ENCODE data around the gene KPNA3. TPM values are rescaled to one million over a fixed set of nuclear protein-coding genes. Genes with fewer than 3 reads are reported as not detected.

KPNA3 gene
- total RNA-seq, 4 donors from 2014 or later, result 47.9 to 66.4 (median 55.4) TPM

- DNase-seq (ENCODE audit: extremely low spot score), result no peak
- Histone ChIP-seq H3K27me3 (no peaks in the 10 kb centered on the region), H3K9me3 (no peaks in the 10 kb centered on the region), H3K4me1 (peaks cover 0 to 5% (median 1%) of the 10 kb centered on the region in 4 donors), H3K36me3 (peaks cover 11 to 21% (median 16%) of the 10 kb centered on the region in 4 donors), H3K4me3 (no peak overlapping the region), H3K27ac (replicated peaks in 1 of 4) (no peak overlapping the region)
- 92% methylated on average over 5 of the region's 5 CpGs for WGBS
- TF ChIP-seq POLR2AphosphoS5 (IDR thresholded peaks at IDR 0.05), result no peak
- no peak for TF ChIP-seq CTCF (IDR thresholded peaks at IDR 0.05)
- no peak for TF ChIP-seq EP300 (IDR thresholded peaks at IDR 0.05)
- TF ChIP-seq POLR2A (IDR thresholded peaks at IDR 0.05; ENCODE audit: low read depth), result no peak
- intact Hi-C loops (cut with DNase I), result no loop called here
Observed at GRCh38 chr13:49746111-49746510, 46.4 kb downstream of the KPNA3 start.

GRCh38 chr13:49740870-49741269, 51.6 kb downstream of the KPNA3 start:
- TF ChIP-seq CTCF (IDR thresholded peaks at IDR 0.05) (no peak), POLR2A (IDR thresholded peaks at IDR 0.05; ENCODE audit: low read depth) (no peak), EP300 (IDR thresholded peaks at IDR 0.05) (no peak), POLR2AphosphoS5 (IDR thresholded peaks at IDR 0.05) (no peak)
- intact Hi-C loops (cut with DNase I), result no loop called here
- no peaks in the 10 kb centered on the region for H3K27me3 ChIP-seq

GRCh38 chr13:49739498-49740187, 52.8 kb downstream of the KPNA3 start:
- Histone ChIP-seq H3K36me3 (peaks cover 0 to 17% (median 5%) of the 10 kb centered on the region in 4 donors), H3K4me3 (no peak overlapping the region), H3K4me1 (no peaks in the 10 kb centered on the region), H3K27ac (replicated peaks in 1 of 4) (no peak overlapping the region), H3K27me3 (no peaks in the 10 kb centered on the region), H3K9me3 (no peaks in the 10 kb centered on the region)
- WGBS, result 91% methylated on average over 5 of the region's 5 CpGs
- intact Hi-C loops (cut with DNase I), result no loop called here
- no peak for DNase-seq (ENCODE audit: extremely low spot score)
- TF ChIP-seq CTCF (IDR thresholded peaks at IDR 0.05), result no peak
- TF ChIP-seq POLR2AphosphoS5 (IDR thresholded peaks at IDR 0.05), result no peak
- TF ChIP-seq POLR2A (IDR thresholded peaks at IDR 0.05; ENCODE audit: low read depth), result no peak
- no peak for TF ChIP-seq EP300 (IDR thresholded peaks at IDR 0.05)

More at GRCh38 chr13:49740870-49741269, 51.6 kb downstream of the KPNA3 start:
- Histone ChIP-seq H3K4me1 (no peaks in the 10 kb centered on the region), H3K36me3 (peaks cover 8 to 26% (median 16%) of the 10 kb centered on the region in 4 donors), H3K27ac (replicated peaks in 1 of 4) (no peak overlapping the region), H3K9me3 (no peaks in the 10 kb centered on the region), H3K4me3 (no peak overlapping the region)
- DNase-seq (ENCODE audit: extremely low spot score), result no peak
- WGBS, result 86% methylated on average over 2 of the region's 2 CpGs

GRCh38 chr13:49733181-49733951, 59.1 kb downstream of the KPNA3 start:
- Histone ChIP-seq H3K27me3 (no peaks in the 10 kb centered on the region), H3K27ac (replicated peaks in 1 of 4) (no peak overlapping the region), H3K36me3 (peaks cover 0 to 32% (median 16%) of the 10 kb centered on the region in 4 donors), H3K9me3 (no peaks in the 10 kb centered on the region), H3K4me3 (no peak overlapping the region), H3K4me1 (no peaks in the 10 kb centered on the region)
- no peak for DNase-seq (ENCODE audit: extremely low spot score)
- TF ChIP-seq CTCF (IDR thresholded peaks at IDR 0.05), result no peak
- no peak for TF ChIP-seq POLR2AphosphoS5 (IDR thresholded peaks at IDR 0.05)
- no peak for TF ChIP-seq POLR2A (IDR thresholded peaks at IDR 0.05; ENCODE audit: low read depth)
- no peak for TF ChIP-seq EP300 (IDR thresholded peaks at IDR 0.05)
- intact Hi-C loops (cut with DNase I), result no loop called here
- WGBS, result 90% methylated on average over 12 of the region's 12 CpGs

All from esophagus muscularis mucosa (tissue), 4 donors.